NCI-H146 treated with DMSO at 0.1 percent for 48 hours (cell line): Measurements from ENCODE around the gene DLG5.

ENCODE experiments used
- DNase-seq: peaks from one replicate; lab custom pipeline; 2025; ENCODE audit not compliant: unreplicated experiment; lab: John Stamatoyannopoulos, UW

DLG5 gene

DNA sequence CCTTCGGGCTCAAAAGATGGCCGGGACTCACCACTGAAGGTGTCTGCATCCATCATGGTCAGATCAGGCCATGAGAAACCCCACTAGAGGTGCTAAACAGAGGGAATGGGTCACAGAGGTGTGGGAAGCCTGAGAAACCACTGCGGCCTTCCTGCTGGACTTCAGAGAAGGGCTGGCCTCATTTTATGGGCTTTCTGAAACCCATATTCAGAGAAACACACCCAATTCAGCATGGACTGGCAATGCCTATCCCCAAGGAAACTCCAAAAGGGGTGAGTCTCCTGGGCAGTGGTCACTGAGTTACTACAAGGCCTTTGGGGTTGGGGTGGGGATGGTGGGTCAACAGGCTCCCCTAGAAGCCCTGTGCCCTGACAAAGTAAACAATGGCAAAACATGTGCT lies 58.0 kb downstream of the DLG5 start:
- no peak for DNase-seq

GRCh38 chr10:77867124-77867719 lies 59.3 kb downstream of the DLG5 start:
- DNase-seq, result no peak

DNA sequence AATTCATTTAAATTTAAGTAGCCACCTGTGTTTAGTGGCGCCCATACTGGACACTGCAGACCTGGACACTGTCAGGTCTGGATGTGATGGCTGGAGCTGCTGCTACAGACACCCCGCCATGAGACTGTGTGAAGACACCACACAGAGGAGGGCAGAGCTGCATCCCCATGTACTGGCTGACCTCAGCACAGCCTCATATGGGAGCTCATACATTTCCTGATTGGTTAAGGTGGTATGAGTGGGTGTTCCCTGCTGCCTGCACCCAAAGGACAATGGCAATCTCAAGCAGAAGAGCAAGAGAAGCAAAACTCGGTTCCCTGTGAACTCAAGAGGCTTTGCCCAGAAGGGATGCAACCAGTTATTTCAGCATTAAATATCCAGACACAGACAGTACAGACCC lies 60.0 kb downstream of the DLG5 start:
- no peak for DNase-seq

DNA sequence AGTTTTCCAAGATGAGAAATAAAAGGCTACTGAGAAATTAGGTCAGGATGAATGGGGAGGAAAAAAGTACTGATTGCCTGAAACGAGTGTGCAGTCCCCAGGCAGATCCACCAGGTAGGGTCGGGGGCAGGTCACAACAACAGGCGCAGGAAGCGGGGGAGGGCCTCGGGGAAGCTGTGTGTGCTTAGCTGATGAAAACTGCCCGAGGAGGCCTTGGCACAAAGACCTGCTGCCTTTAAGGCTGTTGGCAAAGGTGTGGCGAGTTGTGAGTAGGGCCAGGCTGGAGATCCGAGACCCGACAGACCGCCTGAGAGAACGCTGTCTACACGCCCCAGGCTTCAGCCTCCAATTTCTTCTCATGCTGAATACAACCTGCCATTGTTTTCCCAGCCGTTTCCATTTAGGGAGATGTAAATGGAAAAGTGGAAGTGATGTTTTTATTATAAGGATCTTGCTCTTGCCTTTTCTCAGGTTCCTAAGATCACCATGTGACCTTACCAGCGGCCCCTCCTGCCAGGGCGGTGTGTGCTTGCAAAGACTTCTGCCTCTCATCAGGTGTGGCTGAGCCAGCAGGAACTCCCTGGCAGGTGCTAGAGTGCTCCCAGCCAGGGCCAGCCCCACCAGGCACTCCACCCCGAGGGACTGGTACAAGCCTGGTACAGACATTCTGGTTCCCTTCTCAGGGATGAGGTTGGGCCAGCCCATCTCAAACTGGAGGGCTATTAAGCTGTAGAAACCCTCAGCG lies 60.8 kb downstream of the DLG5 start:
- peak; percentile 45 for DNase-seq

DNA sequence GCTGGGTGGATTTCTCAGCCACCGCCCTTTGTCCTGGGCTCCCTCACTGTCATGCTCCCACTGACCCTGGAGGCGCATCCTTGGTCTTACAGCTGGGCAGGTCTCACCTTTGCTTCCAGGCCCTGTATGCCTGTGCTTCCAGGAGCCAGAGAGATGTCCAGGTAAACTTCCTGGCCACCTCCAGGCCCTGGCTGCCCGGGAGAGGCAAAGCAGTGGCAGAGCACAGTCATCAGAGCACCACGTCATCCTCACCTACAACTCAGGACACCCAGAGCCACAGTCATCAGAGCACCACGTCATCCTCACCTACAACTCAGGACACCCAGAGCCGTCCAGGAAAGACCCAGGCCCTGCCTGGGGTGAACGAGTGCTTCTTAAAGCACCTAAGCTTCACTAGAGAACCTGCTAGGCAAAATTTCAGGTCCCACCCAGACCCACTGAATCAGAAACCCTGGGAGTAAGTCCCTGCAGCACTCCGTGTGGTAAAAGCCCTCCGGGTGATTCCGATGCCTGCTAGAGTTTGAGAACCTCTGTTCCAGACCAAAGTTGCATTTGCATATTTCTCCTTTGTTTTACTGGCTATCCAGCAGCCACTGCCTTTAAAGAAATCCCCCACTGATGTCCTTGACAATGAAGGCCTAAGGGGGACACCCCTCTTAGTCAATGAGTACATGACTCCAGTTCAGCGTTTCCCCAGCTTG lies 62.3 kb downstream of the DLG5 start:
- no peak for DNase-seq

- no peak for DNase-seq
Observed at GRCh38 chr10:77863446-77863845, 63.1 kb downstream of the DLG5 start.

DNA sequence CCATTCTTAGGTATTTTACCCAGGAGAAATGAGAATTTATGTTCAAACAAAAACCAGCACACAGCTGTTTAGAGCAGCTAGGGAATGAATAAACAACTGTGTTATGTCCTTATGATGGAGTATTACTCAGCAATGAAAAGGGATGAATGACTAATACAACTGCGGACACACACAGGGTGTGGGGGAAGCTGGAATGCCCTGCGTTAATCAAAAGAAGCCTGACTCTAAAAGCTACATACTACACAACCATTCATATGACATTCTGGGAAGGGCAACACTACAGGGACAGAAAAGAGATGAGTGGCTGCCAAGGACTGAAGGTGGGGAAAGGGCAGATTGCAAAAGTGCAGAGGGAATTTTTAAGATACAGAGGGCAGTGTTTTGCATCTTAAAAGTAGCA lies 64.0 kb downstream of the DLG5 start:
- DNase-seq, result no peak

DNA sequence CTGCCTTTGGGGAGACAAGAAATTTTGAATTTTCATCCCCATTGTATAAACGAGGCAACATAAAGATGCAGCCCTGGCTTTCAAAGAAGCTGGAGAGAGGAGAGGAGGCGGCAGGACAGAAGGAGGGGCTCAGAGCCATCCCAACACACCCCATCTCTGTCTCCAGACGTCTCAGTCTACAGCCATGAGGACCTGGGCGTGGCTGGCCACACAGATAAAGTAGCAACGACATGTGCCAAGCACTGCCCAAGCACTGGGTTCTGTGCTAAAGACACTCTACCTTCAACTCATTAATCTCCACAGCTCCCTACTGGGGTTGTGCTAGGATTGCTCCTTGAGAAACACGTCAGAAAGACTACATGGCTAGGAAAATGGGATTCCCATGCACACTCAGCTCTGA lies 65.2 kb downstream of the DLG5 start:
- DNase-seq, result no peak

DNA sequence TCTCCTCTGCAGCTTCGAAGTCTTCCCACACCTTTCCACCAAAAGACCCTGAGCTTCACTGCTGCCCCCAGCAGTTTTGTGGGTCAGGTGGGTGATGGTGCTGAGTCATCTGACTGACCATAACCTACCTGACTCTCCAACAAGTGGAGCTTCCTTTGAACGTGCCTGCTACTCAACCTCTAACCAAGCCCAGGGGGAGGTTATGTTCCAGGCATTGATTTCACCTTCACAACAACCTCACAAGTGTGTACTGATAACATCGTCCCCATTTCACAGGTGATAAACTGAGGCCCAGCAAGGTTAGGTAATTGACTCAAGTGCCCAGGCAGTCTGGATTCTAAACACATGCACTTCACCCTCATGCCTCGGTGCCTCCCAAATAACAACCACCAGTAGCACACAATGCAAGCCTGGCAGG lies 66.7 kb downstream of the DLG5 start:
- no peak for DNase-seq

- no peak for DNase-seq
Observed at GRCh38 chr10:77859200-77859864, 67.2 kb downstream of the DLG5 start.

GRCh38 chr10:77857272-77857671 lies 69.3 kb downstream of the DLG5 start:
- no peak for DNase-seq

GRCh38 chr10:77856566-77856965 lies 70.0 kb downstream of the DLG5 start:
- no peak for DNase-seq

DNA sequence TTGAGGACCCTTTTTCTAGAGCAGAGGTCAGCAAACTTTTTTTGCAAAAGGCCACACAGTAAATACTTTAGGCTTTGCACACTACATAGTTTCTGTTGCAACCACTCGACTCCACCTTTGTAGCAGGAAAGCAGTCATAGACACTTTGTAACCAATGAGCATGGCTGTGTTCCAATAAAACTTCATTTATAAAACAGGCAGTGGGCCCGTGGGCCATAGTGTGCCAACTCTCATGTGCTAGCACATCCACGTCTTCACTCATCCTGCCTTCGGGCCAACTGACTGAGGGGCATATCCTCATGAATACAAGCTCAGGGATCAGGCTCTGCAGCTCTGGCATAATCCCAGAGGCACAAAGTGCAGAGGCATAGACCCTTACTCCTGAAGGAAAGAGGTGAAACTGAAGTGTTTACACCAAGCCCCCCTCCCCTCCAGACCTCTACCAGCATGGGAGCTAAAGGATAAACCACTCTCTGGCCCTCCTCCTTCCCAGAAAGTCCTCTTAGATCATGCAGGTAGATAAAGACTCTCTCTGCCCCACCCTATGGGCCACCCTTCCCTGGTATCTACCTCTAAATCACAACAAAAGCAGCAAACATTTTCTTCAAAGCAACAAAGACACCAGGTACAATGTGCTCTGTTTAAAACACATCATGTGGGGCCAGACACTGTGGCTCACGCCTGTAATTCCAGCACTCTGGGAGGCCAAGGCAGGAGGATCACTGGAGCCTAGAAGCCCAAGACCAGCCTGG lies 71.0 kb downstream of the DLG5 start:
- DNase-seq, result no peak

- no peak for DNase-seq
Observed at GRCh38 chr10:77854115-77854514, 72.4 kb downstream of the DLG5 start.

- no peak for DNase-seq
Observed at GRCh38 chr10:77853256-77853655, 73.3 kb downstream of the DLG5 start.

- no peak for DNase-seq
Observed at GRCh38 chr10:77850620-77851231, 75.8 kb downstream of the DLG5 start.

DNA sequence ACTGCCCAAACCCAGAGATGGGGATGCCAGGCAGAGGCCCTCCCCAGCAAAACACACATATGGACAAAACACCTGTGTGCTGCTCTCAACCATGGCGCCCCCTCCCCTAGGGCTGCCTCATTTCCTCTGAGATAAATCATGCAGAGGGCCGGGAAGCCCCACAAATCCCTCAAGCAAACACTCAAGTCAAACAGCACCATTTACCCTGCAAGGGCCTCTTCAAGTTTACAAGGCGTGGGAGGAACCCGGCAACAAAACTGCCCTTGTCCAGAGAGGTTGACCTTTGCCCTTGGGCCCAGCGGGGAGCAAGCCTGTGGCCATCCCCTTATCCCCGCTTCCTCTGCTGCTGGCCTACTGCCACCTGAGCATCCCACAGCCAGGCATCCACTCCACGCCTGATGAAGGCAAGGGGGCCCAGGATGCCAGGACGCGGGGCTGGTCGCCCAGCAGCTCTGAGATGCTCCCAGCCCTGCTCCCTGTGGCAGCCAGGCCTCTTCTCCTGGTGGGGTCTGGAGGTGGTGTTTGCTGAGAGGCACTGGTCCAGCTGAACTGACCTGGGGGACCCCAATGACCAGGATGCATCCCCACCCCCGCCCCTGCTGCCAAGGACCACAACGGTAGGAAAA lies 77.4 kb downstream of the DLG5 start:
- peak; percentile 28 for DNase-seq

- DNase-seq, result peak; percentile 22
Observed at GRCh38 chr10:77846718-77847311, 79.7 kb downstream of the DLG5 start.

- no peak for DNase-seq
Observed at GRCh38 chr10:77845451-77845850, 81.1 kb downstream of the DLG5 start.
